ENCODE measurements around the gene IL4I1.

The IL4I1 gene

DNA sequence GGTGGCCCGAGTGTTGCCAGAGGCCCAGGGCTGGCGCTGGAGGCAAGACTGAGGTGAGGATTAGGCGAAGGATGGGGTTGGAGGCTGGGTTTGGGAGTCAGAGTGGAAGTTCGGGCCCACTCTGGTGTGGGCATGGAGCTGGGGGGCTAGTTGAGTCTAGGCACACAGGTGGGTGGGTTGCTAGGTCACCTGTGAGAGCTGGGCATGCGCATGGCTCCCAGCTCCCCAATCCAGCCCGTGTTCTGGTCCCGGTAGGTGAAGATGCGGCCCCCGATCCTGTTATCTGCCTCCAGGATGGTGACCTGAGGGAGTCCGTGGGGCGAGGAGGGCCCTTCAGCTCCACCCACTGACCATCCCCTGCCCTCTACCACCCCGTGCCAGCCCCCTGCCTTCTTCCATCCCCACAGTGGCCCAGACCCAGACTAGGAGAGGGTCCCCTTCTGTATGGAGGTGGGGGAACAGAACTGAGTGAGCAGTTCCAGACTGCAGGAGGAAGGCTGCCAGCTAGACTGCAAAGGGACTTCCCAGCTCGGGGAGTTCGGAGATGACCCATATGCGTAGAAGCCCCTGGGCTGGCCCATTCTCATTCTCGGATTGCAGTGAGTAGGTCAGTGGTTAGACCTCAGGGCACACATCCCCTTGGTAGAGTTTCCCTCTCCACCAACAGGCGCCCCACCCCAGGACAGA, 1.7 kb downstream of the IL4I1 start:
- DNase-seq, result no peak

- no peak for DNase-seq
Measured at GRCh38 chr19:49894011-49894664, 2.5 kb downstream of the IL4I1 start.

DNA sequence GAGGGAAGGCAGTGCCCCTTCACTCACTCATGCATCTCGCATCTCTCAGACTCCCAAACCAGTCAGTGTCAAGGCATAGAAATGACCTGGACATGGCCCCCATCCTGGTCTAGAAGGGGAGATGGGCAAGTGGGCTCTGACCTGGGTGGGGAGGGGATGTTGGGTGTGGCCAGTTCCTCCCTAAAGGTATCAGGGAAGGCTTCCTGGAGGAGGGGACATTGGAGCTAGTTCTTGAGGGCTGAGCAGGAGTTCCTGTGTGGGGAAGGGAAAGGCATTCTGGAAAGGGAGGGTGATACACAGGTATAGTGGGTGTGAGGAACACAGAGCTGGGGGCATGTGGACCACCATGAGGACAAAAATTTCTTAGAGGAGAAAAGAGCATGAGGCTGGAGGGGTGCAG, 4.0 kb downstream of the IL4I1 start:
- DNase-seq, result no peak

- DNase-seq, result no peak
Measured at GRCh38 chr19:49891393-49891792, 5.3 kb downstream of the IL4I1 start.

- DNase-seq, result peak; percentile 50
Measured at GRCh38 chr19:49890349-49891311, 6.1 kb downstream of the IL4I1 start.

- DNase-seq, result no peak
Measured at GRCh38 chr19:49889687-49890348, 6.9 kb downstream of the IL4I1 start.

GRCh38 chr19:49889038-49889686, 7.5 kb downstream of the IL4I1 start:
- no peak for DNase-seq

GRCh38 chr19:49888510-49888824, 8.2 kb downstream of the IL4I1 start:
- no peak for DNase-seq

DNA sequence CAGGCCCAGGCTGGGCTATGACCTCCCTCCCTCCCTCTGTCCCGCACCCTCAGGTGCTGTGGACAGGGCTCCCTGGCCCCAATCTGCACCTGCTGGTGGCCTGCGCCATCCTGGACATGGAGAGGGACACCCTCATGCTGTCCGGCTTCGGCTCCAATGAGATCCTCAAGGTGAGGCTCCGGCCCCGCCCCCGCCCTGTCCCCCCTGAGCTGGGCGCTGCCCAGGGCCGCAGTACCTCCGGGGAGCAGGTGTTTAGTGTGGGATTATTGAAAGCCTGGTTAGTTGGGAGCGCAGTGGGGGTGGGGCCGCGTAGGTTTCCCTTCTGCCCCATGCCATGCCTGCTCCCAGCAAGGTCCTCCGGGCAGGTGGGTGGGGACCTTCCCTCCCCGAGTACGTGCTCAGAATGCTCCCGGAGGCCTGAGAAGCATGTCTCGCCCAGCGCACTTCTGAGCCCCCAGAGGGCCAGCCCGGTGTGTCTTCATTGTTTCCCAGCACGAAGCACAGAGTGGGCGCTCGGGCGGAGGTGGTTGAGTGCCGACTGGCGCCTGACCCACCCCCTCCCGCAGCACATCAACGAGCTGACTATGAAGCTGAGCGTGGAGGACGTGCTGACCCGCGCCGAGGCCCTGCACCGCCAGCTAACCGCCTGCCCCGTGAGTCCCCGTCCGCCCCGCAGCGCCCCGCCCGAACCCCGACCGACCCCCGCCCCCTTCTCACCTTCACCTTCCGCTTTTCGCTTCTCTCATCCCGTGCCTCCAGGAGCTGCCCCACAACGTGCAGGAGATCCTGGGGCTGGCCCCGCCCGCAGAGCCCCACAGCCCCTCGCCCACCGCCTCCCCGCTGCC, 8.8 kb downstream of the IL4I1 start:
- no peak for DNase-seq

DNA sequence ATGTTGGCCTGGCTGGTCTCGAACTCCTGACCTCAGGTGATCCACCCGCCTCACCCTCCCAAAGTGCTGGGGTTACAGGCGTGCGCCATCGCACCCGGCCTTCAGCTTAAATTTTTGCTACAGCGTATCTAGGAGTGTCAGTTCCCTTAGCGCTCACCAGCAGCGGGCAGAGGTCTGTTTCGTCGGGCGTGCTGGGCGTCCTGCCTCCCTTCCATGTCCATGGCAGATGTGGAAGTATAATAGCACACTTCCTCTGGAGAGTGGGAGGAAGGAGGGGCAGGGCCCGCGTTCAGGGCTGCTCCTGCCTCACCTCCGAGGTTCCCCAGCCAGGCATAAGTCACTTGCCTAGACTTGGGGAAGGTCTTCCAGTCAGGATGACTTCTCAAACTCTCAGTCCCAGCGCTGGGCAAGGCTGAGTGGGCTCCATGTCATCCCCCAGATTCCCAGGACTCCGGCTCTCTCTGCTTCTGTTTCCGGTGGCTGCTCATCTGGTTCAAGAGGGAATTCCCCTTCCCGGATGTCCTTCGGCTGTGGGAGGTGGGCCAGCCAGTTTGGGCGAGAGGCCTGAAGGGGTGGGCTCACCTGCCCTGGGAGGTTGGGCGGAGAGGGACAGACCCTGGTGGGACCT, 9.5 kb downstream of the IL4I1 start:
- no peak for DNase-seq

GRCh38 chr19:49884760-49885159, 11.9 kb downstream of the IL4I1 start:
- no peak for DNase-seq

GRCh38 chr19:49884109-49884508, 12.6 kb downstream of the IL4I1 start:
- no peak for DNase-seq

- no peak for DNase-seq
Measured at GRCh38 chr19:49883094-49883493, 13.6 kb downstream of the IL4I1 start.

DNA sequence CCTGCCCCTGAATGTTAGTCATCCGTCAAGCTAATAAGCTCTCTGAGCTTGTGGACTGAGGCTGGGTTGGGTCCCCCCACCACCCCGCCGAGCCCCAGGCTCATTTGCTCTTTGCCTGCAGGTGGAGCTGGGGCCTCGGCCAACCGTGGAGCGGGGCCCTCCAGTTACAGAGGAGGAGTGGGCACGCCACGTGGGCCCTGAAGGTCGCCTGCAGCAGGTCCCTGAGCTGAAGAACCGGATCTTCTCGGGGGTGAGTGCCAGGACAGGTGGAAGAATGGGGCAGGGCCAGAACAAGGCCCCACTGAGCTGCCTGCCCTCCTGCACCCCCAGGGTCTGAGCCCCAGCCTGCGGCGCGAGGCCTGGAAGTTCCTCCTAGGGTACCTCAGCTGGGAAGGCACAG, 14.0 kb downstream of the IL4I1 start:
- no peak for DNase-seq

DNA sequence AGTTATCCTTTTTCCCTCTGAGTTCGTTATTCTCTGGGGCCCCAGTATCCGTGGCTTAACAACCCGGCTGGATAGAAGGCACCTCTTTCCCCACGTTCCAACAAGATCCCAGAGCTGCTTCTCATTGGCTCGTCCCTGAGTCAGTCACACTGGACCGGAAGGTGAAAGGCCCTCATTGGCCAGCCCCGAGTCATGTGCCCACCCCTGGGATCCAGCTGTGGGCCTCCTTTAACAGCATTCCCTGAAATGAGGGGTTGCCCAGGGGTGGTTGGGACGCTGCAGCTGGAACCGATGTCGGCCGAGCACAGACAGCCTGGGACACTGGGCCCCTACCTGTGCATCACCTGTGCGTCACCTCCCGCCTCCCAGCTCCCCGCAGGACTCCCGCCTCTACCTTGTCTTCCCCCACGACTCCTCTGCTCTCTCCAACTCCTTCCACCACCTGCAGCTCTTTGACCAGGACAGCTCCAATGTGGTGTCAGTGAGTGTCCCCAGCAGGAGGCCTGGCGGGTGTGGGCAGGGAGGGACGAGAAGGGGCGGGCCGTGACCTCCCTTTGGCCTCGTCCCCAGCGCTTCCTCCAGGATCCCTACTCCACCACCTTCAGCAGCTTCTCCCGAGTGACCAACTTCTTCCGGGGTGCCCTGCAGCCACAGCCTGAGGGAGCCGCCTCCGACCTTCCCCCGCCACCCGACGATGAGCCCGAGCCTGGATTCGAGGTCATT, 14.9 kb downstream of the IL4I1 start:
- no peak for DNase-seq

DNA sequence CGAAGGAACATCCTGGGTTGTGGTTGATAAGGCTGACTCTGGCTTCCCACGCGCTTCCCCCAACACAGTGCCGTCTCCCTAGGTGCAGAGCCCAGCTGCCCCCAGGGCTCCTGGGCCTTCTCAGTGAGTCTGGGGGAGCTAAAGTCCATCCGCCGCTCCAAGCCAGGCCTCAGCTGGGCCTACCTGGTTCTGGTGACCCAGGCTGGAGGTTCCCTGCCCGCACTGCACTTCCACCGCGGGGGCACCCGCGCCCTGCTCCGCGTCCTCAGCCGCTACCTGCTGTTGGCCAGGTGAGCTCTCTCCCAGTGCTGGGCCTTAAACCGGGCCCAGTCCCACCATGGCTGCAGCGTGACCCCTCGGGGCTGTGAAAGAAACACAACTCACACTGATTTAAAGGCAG, 15.5 kb downstream of the IL4I1 start:
- DNase-seq, result no peak

DNA sequence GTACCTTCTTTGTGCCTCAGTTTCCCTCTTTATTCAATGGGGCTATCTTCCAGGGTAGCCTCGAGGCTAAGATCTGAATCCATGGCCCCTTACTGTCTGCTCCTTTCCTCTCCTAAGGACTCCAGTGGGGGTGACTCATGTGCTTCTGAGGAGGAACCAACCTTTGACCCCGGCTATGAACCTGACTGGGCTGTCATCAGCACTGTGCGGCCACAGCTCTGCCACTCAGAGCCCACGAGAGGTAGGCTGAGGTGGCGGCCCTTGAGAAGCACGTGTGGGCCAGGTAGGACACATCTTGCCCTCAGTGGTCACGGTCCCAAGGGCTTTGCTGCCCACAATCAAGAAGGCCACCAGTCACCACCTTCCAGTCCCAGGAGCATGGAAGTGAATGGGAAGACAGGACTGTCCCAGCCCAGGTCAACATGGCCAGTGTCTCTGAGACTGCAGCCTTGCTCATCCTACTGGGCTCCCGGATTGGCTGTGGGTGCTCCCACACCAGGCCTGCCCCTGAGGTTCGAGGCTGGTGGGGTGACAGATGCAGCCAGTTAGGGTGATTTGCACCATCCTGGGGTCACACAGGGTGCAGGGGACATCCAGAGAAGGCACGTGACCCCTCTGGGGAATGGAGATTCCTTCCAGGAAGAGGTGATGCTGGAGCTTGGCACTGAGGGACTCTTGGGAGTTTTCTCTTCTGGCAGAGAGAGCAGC, 16.4 kb downstream of the IL4I1 start:
- no peak for DNase-seq

GRCh38 chr19:49879243-49879963, 17.3 kb downstream of the IL4I1 start:
- DNase-seq, result no peak

DNA sequence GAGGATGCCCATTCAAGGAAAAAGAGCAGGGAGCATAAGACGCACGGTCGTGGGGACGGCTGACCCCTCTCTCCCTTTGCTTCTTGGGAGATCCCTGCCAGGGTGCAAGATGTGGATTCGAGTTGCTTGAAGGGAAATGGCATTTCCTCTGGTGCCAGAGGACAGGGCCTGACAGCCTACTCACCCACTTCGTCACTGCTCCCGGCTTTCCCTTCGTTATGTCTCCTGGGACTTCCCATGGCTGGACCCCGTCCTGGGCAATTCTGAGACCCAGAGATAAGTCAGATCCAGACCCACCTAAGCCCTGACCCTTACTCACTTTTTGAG, 18.0 kb downstream of the IL4I1 start:
- no peak for DNase-seq

All from NCI-H187 treated with DMSO at 0.1 percent for 48 hours (cell line).